SJSA1 (cell line): ENCODE results near the gene SPTBN1. TPM values are rescaled to one million over a fixed set of nuclear protein-coding genes. Genes with fewer than 3 reads are reported as not detected.

Source experiments
- DNase-seq, 2 experiments: peaks; one replicate each; pipeline ENCODE4 v3.0.0-alpha.2; 2015 to 2020; ENCODE audit warnings: low spot score in 2 of 2, low read depth in 1 of 2
- H3K27ac ChIP-seq: fragments of 250-450 bp; sonication (Bioruptor Pico); 2 replicates; pipeline ENCODE4 v1.5.1; 2020; ENCODE audit warnings: mild to moderate bottlenecking, moderate library complexity
- H3K27me3 ChIP-seq: fragments of 250-450 bp; sonication (Bioruptor Pico); replicated peaks from 2 replicates; pipeline ENCODE4 v1.5.1; 2020; ENCODE audit warnings: mild to moderate bottlenecking, moderate library complexity
- H3K36me3 ChIP-seq: fragments of 250-450 bp; sonication (Bioruptor Pico); 2 replicates; pipeline ENCODE4 v1.5.1; 2020; ENCODE audit warnings: mild to moderate bottlenecking
- H3K4me1 ChIP-seq: fragments of 250-450 bp; sonication (Bioruptor Pico); replicated peaks from 2 replicates; pipeline ENCODE4 v1.6.1; 2021; ENCODE audit warnings: mild to moderate bottlenecking
- H3K4me3 ChIP-seq: fragments of 250-450 bp; sonication (Bioruptor Pico); 2 replicates; pipeline ENCODE4 v1.5.1; 2020; ENCODE audit warnings: mild to moderate bottlenecking
- H3K9me3 ChIP-seq: fragments of 250-450 bp; sonication (Bioruptor Pico); replicated peaks from 2 replicates; pipeline ENCODE4 v1.5.1; 2020; ENCODE audit warnings: mild to moderate bottlenecking
- total RNA-seq: library from RNA; depleted of rRNA; stranded (reverse); fragments of >200 nt; shearing (Covaris generic); gene quantifications from 2 replicates; pipeline ENCODE4 v1.2.3, GENCODE V29; 2014

The SPTBN1 gene
- total RNA-seq, 1 experiment from 2014 or later: 180 TPM

DNA sequence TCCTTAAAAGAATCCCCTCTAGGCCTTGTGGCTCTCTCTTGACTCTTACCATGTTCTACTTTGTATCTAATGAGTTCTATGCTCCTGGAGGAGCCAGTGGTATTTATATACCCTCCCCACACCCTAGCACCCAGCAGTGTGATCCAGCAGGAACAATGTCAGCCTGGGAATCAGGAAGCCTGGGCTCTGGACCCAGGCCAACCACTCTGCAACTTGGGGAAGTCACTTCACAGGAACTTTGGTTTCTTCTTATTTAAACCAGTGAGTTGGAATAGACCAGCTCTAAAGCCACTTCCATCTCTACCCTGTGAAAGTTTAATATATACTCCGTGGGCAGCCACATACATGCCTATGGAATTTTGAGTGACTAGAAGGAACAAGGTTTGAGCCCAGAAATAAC, 11.6 kb upstream of the SPTBN1 start:
- Histone ChIP-seq H3K27me3 (no peaks in the 10 kb centered on the region), H3K27ac (no peak overlapping the region), H3K4me1 (no peaks in the 10 kb centered on the region), H3K9me3 (no peaks in the 10 kb centered on the region), H3K36me3 (no peaks in the 10 kb centered on the region), H3K4me3 (no peak overlapping the region)
- no peak for DNase-seq

- no peak for DNase-seq
- Histone ChIP-seq H3K9me3 (no peaks in the 10 kb centered on the region), H3K27me3 (no peaks in the 10 kb centered on the region), H3K36me3 (no peaks in the 10 kb centered on the region), H3K27ac (no peak overlapping the region), H3K4me3 (no peak overlapping the region), H3K4me1 (no peaks in the 10 kb centered on the region)
Observed at GRCh38 chr2:54446122-54446521, 10.0 kb upstream of the SPTBN1 start.

- H3K27ac ChIP-seq: no peak overlapping the region
- no peaks in the 10 kb centered on the region for H3K9me3 ChIP-seq
- DNase-seq: no peak
Observed at GRCh38 chr2:54446625-54447024, 9.5 kb upstream of the SPTBN1 start.

GRCh38 chr2:54454548-54455130, 1.5 kb upstream of the SPTBN1 start:
- Histone ChIP-seq H3K27ac (no peak overlapping the region), H3K36me3 (peaks cover 14% of the 10 kb centered on the region), H3K9me3 (no peaks in the 10 kb centered on the region), H3K27me3 (no peaks in the 10 kb centered on the region), H3K4me1 (peaks cover 20% of the 10 kb centered on the region), H3K4me3 (peak overlapping the region; percentile 97)
- DNase-seq: no peak

More at GRCh38 chr2:54446625-54447024, 9.5 kb upstream of the SPTBN1 start:
- Histone ChIP-seq H3K36me3 (no peaks in the 10 kb centered on the region), H3K27me3 (no peaks in the 10 kb centered on the region), H3K4me3 (no peak overlapping the region), H3K4me1 (no peaks in the 10 kb centered on the region)

GRCh38 chr2:54455131-54455562, 980 bp upstream of the SPTBN1 start:
- Histone ChIP-seq H3K27ac (no peak overlapping the region), H3K9me3 (no peaks in the 10 kb centered on the region), H3K27me3 (no peaks in the 10 kb centered on the region), H3K4me1 (peaks cover 20% of the 10 kb centered on the region), H3K36me3 (peaks cover 14% of the 10 kb centered on the region), H3K4me3 (peak overlapping the region; percentile 97)
- peak in 1 of 2 experiments; percentile 14 for DNase-seq

DNA sequence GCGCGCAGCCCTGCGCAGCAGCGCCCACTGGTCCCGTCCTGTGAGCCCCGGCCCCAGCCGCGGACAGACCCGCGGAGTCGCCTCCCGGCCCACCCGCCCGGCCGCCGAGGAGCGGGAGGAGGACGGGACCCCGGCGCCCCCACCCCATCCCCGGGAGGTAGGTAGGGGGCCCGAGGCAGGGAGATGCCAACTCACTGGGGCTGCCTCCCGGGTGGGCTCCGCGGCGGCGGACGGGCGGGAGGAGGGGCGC, 160 bp downstream of the SPTBN1 start:
- H3K27ac ChIP-seq: peak overlapping the region; percentile 65
- H3K36me3 ChIP-seq: peaks cover 14% of the 10 kb centered on the region
- no peaks in the 10 kb centered on the region for H3K9me3 ChIP-seq
- DNase-seq: no peak
- H3K27me3 ChIP-seq: no peaks in the 10 kb centered on the region
- H3K4me1 ChIP-seq: peaks cover 20% of the 10 kb centered on the region
- peak overlapping the region; percentile 97 for H3K4me3 ChIP-seq

DNA sequence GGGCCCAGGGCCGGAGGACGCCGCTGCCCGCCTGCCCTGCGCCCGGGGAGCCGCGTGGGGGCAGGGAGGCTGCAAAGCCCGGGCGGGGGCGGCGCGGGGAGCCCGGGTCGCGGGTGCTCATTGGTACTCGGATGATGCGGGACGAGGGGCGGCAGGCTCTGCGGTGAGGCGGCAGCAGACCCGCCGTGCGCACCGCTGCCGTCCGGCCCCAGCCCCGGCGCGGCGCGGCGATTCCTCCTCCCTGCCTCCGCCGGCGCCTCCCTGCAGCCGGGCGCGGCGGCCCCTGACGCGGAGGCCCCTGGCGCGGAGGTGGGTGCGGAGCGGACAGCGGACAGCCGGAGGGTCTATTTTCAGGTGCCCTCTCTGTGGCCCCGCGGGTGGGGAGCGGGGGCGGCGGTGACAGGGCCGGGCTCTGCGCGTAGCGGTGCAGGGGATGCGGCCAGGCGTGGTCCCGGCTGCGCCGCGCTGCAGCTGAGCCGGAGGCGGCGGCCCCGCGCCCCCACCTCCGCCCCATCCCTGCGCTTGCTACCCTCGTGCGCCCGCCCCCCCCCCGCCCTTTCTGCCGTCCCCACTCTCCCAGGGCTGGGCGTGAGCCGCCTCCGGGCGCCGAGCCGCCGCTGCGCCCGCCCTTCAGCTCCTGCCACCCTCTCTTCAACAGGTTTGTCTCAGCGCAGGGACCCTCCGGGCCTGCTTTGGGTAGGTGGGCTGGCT, 640 bp downstream of the SPTBN1 start:
- Histone ChIP-seq H3K27ac (peak overlapping the region; percentile 65), H3K36me3 (peaks cover 14% of the 10 kb centered on the region), H3K4me3 (peak overlapping the region; percentile 97), H3K9me3 (no peaks in the 10 kb centered on the region), H3K27me3 (no peaks in the 10 kb centered on the region), H3K4me1 (peaks cover 20% of the 10 kb centered on the region)
- peak; percentile 45 to 69 for DNase-seq

DNA sequence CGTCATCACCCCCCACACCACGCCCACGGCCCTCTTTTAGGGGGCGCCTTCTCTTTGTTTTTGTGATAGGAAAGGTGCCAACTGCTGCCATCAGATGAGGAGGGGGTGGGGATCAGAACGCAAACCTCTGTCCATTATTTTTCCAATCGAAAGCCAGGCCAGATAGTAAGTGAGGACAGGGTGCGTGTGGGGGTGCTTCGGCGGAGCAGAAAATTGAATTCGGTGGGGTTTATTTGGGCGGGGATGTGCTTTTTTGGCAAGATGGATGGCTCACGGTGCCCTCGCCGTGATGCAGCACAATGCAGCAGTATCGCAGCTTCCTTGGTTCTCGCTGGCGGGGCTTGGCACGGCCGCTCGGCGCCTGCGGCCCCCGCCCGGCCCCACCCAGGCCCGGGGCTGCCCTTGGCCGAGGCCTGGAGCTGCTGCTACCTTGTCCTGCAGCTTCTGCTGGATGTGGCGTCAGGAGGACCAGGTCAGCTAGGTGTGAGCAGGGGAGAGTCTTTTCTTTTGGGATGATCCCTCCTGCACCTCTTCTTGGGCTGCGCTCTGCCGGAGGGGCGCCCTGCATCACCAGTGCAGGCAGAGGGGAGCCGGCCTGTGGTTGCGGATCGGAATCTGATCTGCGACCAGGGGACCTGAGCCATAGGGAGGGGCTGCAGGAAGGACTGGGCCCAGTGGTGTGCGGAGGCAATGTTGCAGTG, 1.3 kb downstream of the SPTBN1 start:
- peak; percentile 58 for DNase-seq

DNA sequence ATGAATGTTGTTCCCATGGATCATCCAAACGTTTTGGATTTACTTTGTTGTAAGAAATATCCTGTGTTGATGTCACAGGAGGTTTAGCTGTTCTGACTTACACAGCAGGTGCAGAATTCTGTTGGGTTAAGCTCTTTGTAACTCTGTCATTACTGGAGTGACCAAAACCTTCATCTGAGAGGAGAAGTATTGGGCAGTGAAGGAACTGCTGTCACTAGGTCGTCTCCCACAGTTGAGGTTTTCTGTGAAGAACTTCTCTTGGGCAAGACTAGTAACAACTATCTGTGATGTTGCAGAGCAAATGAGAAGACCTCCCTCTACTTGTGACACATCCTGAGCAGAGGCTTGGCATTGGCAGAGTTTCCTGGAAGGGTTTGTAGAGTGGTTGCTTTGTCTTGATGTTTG, 2.9 kb downstream of the SPTBN1 start:
- Histone ChIP-seq H3K9me3 (no peaks in the 10 kb centered on the region), H3K36me3 (peaks cover 14% of the 10 kb centered on the region), H3K4me3 (no peak overlapping the region), H3K4me1 (peaks cover 20% of the 10 kb centered on the region), H3K27me3 (no peaks in the 10 kb centered on the region), H3K27ac (no peak overlapping the region)
- DNase-seq: no peak

More for the DNA sequence above, 1.3 kb downstream of the SPTBN1 start:
- no peaks in the 10 kb centered on the region for H3K9me3 ChIP-seq
- peak overlapping the region; percentile 97 for H3K4me3 ChIP-seq
- H3K36me3 ChIP-seq: peaks cover 14% of the 10 kb centered on the region
- peaks cover 20% of the 10 kb centered on the region for H3K4me1 ChIP-seq
- no peaks in the 10 kb centered on the region for H3K27me3 ChIP-seq
- peak overlapping the region; percentile 52 for H3K27ac ChIP-seq

DNA sequence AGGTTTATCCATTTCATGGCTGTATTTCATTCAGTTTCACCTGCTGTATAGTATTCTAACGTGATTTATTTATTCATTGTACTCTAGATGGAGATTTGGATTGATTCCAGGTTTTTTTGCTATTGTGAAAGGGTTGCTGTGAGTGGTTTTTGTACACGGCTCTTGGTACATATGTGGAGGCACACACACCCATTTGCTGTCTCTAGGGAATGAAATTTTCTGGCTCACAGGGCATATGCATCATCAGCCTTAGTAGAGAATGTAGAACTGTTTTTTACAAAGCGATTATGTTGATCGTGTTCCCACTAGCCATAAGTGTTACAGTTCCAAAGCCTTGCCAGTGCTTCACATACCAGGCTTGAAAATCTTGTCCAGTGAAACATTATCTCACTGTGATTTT, 5.1 kb downstream of the SPTBN1 start:
- Histone ChIP-seq H3K9me3 (no peaks in the 10 kb centered on the region), H3K27me3 (no peaks in the 10 kb centered on the region), H3K4me3 (no peak overlapping the region), H3K27ac (no peak overlapping the region), H3K36me3 (peaks cover 14% of the 10 kb centered on the region), H3K4me1 (peaks cover 13% of the 10 kb centered on the region)
- DNase-seq: no peak

DNA sequence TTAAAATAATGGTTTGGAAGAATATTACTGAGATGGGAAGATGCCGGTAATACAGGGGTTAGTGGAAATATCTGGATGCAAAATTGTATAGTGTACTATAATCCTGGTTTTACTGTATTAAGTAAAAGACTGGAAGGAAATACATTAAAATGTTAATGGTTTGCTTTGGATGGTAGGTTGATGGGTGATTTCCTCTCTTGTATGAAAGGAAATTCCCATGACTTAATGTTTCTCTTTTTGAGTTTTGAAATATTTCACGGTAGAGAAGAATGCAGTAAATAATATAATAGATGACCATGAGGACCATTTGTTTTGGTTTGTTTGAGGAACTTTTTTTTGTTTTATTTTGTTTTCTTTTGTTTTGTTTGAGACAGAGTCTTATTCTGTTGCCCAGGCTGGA, 8.2 kb downstream of the SPTBN1 start:
- H3K9me3 ChIP-seq: no peaks in the 10 kb centered on the region
- peaks cover 6% of the 10 kb centered on the region for H3K4me1 ChIP-seq
- peaks cover 4% of the 10 kb centered on the region; the same call in 1 of the 2 replicates for H3K36me3 ChIP-seq
- H3K27me3 ChIP-seq: no peaks in the 10 kb centered on the region
- DNase-seq: no peak
- H3K27ac ChIP-seq: no peak overlapping the region
- H3K4me3 ChIP-seq: no peak overlapping the region

- DNase-seq: no peak
- Histone ChIP-seq H3K4me3 (no peak overlapping the region), H3K27me3 (no peaks in the 10 kb centered on the region), H3K36me3 (peaks cover 4% of the 10 kb centered on the region; the same call in 1 of the 2 replicates), H3K9me3 (no peaks in the 10 kb centered on the region), H3K4me1 (peaks cover 14% of the 10 kb centered on the region), H3K27ac (no peak overlapping the region)
Observed at GRCh38 chr2:54465143-54465542, 9.0 kb downstream of the SPTBN1 start.

- H3K4me1 ChIP-seq: peaks cover 30% of the 10 kb centered on the region
- DNase-seq: no peak
- 0 out of 2 replicates have a peak, but pooled peaks cover 4% of the 10 kb centered on the region for H3K36me3 ChIP-seq
- no peaks in the 10 kb centered on the region for H3K9me3 ChIP-seq
- H3K4me3 ChIP-seq: no peak overlapping the region
- no peaks in the 10 kb centered on the region for H3K27me3 ChIP-seq
- no peak overlapping the region for H3K27ac ChIP-seq
Observed at GRCh38 chr2:54466870-54467269, 10.7 kb downstream of the SPTBN1 start.

DNA sequence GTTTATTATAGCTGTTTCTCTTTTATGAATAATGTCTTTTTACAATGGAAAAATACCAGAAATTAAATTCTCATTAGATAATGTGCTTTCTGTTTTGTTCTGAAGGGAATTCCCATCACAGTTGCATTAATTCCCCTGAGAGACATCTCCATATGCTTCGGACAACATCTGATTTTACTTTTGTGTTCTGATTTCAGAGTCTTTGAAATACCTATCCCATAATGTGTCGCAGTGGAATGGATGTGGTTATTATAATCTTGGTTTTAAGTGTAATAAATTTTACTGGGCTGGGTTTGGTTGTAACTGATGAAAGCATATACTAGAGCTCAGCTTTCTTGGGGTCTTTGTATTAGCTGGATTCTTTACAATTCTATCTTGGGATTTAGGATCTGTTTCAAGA, 12.5 kb downstream of the SPTBN1 start:
- Histone ChIP-seq H3K4me1 (peaks cover 30% of the 10 kb centered on the region), H3K27ac (no peak overlapping the region), H3K36me3 (0 out of 2 replicates have a peak, but pooled peaks cover 4% of the 10 kb centered on the region), H3K4me3 (no peak overlapping the region), H3K9me3 (no peaks in the 10 kb centered on the region), H3K27me3 (no peaks in the 10 kb centered on the region)
- DNase-seq: no peak
